Subcutaneous abdominal adipose tissue (tissue), 5 donors: ENCODE data around the gene KAT2A.

Source experiments
- H3K27ac ChIP-seq: one replicate; pipeline ENCODE4 v1.7.0; 2013; ENCODE audit warnings: low read depth, mild to moderate bottlenecking, inconsistent platforms, low read length, moderate library complexity
- H3K27me3 ChIP-seq, 5 donors: one replicate each; pipeline ENCODE4 v1.7.0; 2013; ENCODE audit warnings: low read length in 5 of 5, inconsistent platforms in 1 of 5; ENCODE audit not compliant: control insufficient read depth in 5 of 5, insufficient read depth in 4 of 5
- H3K36me3 ChIP-seq, 5 donors: one replicate each; pipeline ENCODE4 v1.7.0; 2013; ENCODE audit warnings: low read length in 5 of 5; ENCODE audit not compliant: control insufficient read depth in 5 of 5, insufficient read depth in 5 of 5
- H3K4me1 ChIP-seq, 5 donors: one replicate each; pipeline ENCODE4 v1.7.0; 2013; ENCODE audit warnings: low read length in 5 of 5, mild to moderate bottlenecking in 3 of 5, moderate library complexity in 1 of 5; ENCODE audit not compliant: control insufficient read depth in 5 of 5, insufficient read depth in 5 of 5
- H3K4me3 ChIP-seq, 5 donors: one replicate each; pipeline ENCODE4 v1.7.0; 2013; ENCODE audit warnings: low read length in 5 of 5, low read depth in 1 of 5
- H3K9ac ChIP-seq, 5 donors: one replicate each; pipeline ENCODE4 v1.7.0; 2013; ENCODE audit warnings: low read length in 5 of 5, mild to moderate bottlenecking in 4 of 5, moderate library complexity in 3 of 5
- H3K9me3 ChIP-seq, 5 donors: one replicate each; pipeline ENCODE4 v1.7.0; 2013; ENCODE audit warnings: low read length in 5 of 5; ENCODE audit not compliant: control insufficient read depth in 5 of 5
- donor health status: healthy.
- donor health status: healthy.
- donor health status: healthy.
- donor health status: healthy.
- donor health status: healthy.

The KAT2A gene

GRCh38 chr17:42065201-42065600, 56.0 kb downstream of the KAT2A start:
- Histone ChIP-seq H3K9ac (no peak overlapping the region), H3K27ac (no peak overlapping the region), H3K4me1 (peaks cover 0 to 19% (median 9%) of the 10 kb centered on the region in 5 donors)

More at GRCh38 chr17:42065201-42065600, 56.0 kb downstream of the KAT2A start:
- no peaks in the 10 kb centered on the region for H3K36me3 ChIP-seq
- no peak overlapping the region for H3K4me3 ChIP-seq
- peaks cover 0 to 18% (median 5%) of the 10 kb centered on the region in 5 donors for H3K27me3 ChIP-seq
- no peaks in the 10 kb centered on the region for H3K9me3 ChIP-seq
